HTR-8/SVneo (cell line): Measurements from ENCODE around the gene BST1.

Experiments
- DNase-seq: peaks from one replicate; pipeline ENCODE4 v3.0.0; 2011; ENCODE audit warnings: low spot score, mixed read lengths; ENCODE audit not compliant: insufficient read length
- FAIRE-seq: peaks from 2 replicates; lab custom pipeline; 2011; peaks lifted over from hg19 to GRCh38; lab: Jason Lieb, UNC

BST1 gene

GRCh38 chr4:15702941-15703403 lies at the start of gene BST1:
TSS of gene BST1 (plus strand) at chr4:15703065. CDS start at chr4:15703145, 80 bp downstream.
- DNase-seq (no peak), FAIRE-seq (no peak)

GRCh38 chr4:15653420-15653819 lies 49.4 kb upstream of the BST1 start:
- no peak for DNase-seq

GRCh38 chr4:15653864-15654592 lies 48.8 kb upstream of the BST1 start:
- DNase-seq (peak; percentile 23), FAIRE-seq (no peak)

More at GRCh38 chr4:15653420-15653819, 49.4 kb upstream of the BST1 start:
- no peak for FAIRE-seq

GRCh38 chr4:15654593-15655222 lies 48.2 kb upstream of the BST1 start:
- DNase-seq = peak; percentile 26
- FAIRE-seq = no peak

GRCh38 chr4:15655223-15656037 lies 47.4 kb upstream of the BST1 start, which contains the start of gene FBXL5:
TSS of gene FBXL5 (minus strand) at chr4:15655357. CDS start at chr4:15655287, 70 bp downstream.
- DNase-seq (peak; percentile 87), FAIRE-seq (peak; percentile 69)

GRCh38 chr4:15656038-15656470 lies 46.8 kb upstream of the BST1 start:
- FAIRE-seq = no peak
- DNase-seq = no peak

- DNase-seq (no peak), FAIRE-seq (no peak)
Observed at GRCh38 chr4:15657366-15657765, 45.5 kb upstream of the BST1 start.

GRCh38 chr4:15658136-15658770 lies 44.6 kb upstream of the BST1 start:
- FAIRE-seq (no peak), DNase-seq (no peak)

GRCh38 chr4:15658781-15659180 lies 44.1 kb upstream of the BST1 start:
- FAIRE-seq = no peak

GRCh38 chr4:15659768-15660570 lies 42.9 kb upstream of the BST1 start:
- DNase-seq (no peak), FAIRE-seq (no peak)

More at GRCh38 chr4:15658781-15659180, 44.1 kb upstream of the BST1 start:
- no peak for DNase-seq

- DNase-seq = no peak
- no peak for FAIRE-seq
Observed at GRCh38 chr4:15665753-15666365, 37.0 kb upstream of the BST1 start.

- FAIRE-seq = no peak
- DNase-seq = no peak
Observed at GRCh38 chr4:15667006-15667405, 35.9 kb upstream of the BST1 start.

GRCh38 chr4:15668566-15669435 lies 34.1 kb upstream of the BST1 start:
- DNase-seq (no peak), FAIRE-seq (no peak)

- DNase-seq = no peak
- FAIRE-seq = no peak
Observed at GRCh38 chr4:15670576-15670975, 32.3 kb upstream of the BST1 start.

- DNase-seq (no peak), FAIRE-seq (no peak)
Observed at GRCh38 chr4:15672101-15672500, 30.8 kb upstream of the BST1 start.

- no peak for DNase-seq
- no peak for FAIRE-seq
Observed at GRCh38 chr4:15673337-15673736, 29.5 kb upstream of the BST1 start.

- DNase-seq (no peak), FAIRE-seq (no peak)
Observed at GRCh38 chr4:15674046-15674445, 28.8 kb upstream of the BST1 start.

GRCh38 chr4:15674926-15675325 lies 27.9 kb upstream of the BST1 start:
- DNase-seq (no peak), FAIRE-seq (no peak)
